Activated T-helper 17 cell treated with anti-CD3 and anti-CD28 coated beads, Interleukin-2, amount 50 U/mL, for 72 hours (primary cell): ENCODE data around the gene SH3BP2. TPM values are rescaled to one million over a fixed set of nuclear protein-coding genes. Genes with fewer than 3 reads are reported as not detected.
A peak's percentile ranks its signal among the peaks of the same experiment; 100 is the strongest.

ENCODE experiments used
- ATAC-seq: fragments of 150-1000 bp; cut with Tn5 transposase; replicated peaks from 2 replicates; pipeline ENCODE4 v1.10.0; 2021; ENCODE audit warnings: mild to moderate bottlenecking, moderate library complexity
- H3K27ac Mint-ChIP-seq: one replicate; pipeline ENCODE4 v1.8.0; 2022; ENCODE audit warnings: mixed read lengths
- H3K27me3 Mint-ChIP-seq: one replicate; pipeline ENCODE4 v1.8.0; 2022; ENCODE audit warnings: mixed read lengths
- H3K36me3 Mint-ChIP-seq: one replicate; pipeline ENCODE4 v1.8.0; 2022; ENCODE audit warnings: low read depth, mild to moderate bottlenecking, mixed read lengths
- H3K4me1 Mint-ChIP-seq: one replicate; pipeline ENCODE4 v1.8.0; 2022; ENCODE audit warnings: mixed read lengths
- H3K4me3 Mint-ChIP-seq: one replicate; pipeline ENCODE4 v1.8.0; 2022; ENCODE audit warnings: mild to moderate bottlenecking, mixed read lengths
- H3K9me3 Mint-ChIP-seq: one replicate; pipeline ENCODE4 v1.8.0; 2022; ENCODE audit warnings: mixed read lengths
- total RNA-seq, 2 donors: library from RNA; stranded (reverse); gene quantifications; one replicate each; pipeline ENCODE4 v1.2.3, GENCODE V29; 2022

SH3BP2 gene
- total RNA-seq, 2 donors from 2014 or later = 83.5 to 122 TPM

DNA sequence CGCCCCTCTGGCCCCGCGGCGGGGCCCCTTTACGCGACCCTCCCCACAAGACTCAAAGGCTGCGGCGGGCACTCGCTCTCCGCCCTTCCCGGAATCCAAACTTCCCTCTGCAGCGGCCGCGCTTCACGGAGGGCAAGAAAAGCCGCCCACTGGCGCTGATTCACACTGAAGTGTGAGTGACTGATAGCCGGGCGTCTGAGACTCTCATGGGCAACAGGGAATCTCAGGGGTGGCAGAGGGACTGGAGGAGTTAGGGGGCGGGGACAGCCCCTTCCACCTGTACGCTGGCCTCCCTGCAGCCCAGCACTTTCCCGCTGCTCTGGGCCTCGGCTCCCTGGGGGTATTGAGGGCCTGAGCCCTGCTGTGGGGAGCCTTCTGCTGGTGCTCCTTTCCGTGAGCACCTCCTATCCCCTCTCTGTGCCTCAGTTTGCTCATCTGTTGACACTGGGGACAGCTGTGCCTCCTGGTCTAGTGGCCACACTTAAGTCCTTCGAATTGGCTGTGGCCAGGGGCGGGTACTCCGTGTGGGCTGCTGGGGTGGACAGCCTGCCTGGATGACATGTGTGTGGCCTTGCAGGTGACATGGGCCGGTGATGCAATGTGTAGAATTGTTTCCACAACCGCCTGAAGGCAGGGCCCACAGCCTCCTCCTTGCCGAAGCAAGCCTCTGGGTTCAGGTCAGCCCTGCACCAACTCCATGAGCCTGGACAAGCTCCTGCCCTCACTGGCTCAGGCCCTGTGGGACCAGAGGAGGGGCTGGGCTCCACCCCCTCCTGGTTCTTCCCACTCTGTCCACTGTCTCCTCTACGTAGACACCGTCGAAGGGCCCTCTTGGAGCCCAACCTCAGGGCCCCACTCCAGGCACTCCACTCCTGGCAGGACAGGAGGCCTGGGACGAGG is 951 bp downstream of the SH3BP2 start:
- Mint-ChIP-seq H3K27me3 (no peaks in the 10 kb centered on the region), H3K36me3 (peaks cover 36% of the 10 kb centered on the region), H3K4me3 (peak overlapping the region; percentile 81), H3K4me1 (peaks cover 16% of the 10 kb centered on the region), H3K27ac (peak overlapping the region; percentile 89), H3K9me3 (no peaks in the 10 kb centered on the region)
- ATAC-seq = peak; percentile 68

DNA sequence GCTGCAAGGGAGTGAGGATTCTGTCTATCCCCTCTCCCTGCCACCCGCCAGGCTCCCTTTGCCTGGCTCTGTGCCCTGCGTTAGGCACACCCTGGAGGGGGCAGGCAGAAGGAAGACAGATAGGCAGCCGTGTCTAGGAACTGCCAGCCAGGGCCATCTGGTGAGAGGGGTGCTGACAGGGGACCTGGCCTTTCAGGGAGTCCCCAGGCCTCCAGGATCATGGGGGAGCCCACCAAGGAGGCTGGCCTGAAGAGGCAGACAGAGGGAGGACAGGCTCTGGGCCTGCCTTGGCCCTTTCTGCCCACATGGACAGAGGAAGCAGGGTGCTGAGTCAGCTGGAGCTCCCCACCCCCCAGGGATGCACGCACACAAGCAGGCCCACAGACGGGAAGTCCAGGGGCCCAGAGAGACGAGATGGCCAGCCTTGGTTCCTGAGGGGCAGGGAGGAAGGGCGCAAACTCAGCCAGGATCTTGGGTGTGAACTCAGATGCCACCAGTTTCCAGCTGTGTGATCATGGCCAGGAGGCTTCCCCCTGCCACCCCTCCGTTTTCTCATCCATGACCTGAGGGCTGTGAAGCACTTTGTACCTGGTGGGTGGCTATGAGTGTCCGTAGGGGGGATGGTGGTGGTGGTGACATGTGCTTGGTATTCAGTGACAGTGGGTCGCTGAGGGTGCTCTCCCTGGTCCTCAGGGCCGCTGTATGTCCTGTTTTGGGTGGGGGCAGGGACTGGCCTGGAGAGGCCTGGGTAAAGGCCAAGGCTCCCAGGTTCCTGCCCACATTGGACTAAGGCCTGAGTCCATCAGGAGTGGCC is 1.8 kb downstream of the SH3BP2 start:
- Mint-ChIP-seq H3K4me1 (peaks cover 14% of the 10 kb centered on the region), H3K9me3 (no peaks in the 10 kb centered on the region), H3K36me3 (peaks cover 42% of the 10 kb centered on the region), H3K27ac (peak overlapping the region; percentile 89), H3K27me3 (no peaks in the 10 kb centered on the region), H3K4me3 (peak overlapping the region; percentile 81)
- ATAC-seq = no peak

GRCh38 chr4:2795300-2795892 is 2.5 kb downstream of the SH3BP2 start:
- Mint-ChIP-seq H3K36me3 (peaks cover 42% of the 10 kb centered on the region), H3K27ac (peak overlapping the region; percentile 89), H3K4me1 (peaks cover 14% of the 10 kb centered on the region), H3K9me3 (no peaks in the 10 kb centered on the region), H3K4me3 (peak overlapping the region; percentile 81), H3K27me3 (no peaks in the 10 kb centered on the region)
- ATAC-seq = no peak

- Mint-ChIP-seq H3K27me3 (no peaks in the 10 kb centered on the region), H3K9me3 (no peaks in the 10 kb centered on the region), H3K4me3 (peak overlapping the region; percentile 26), H3K4me1 (peaks cover 14% of the 10 kb centered on the region), H3K27ac (peak overlapping the region; percentile 12), H3K36me3 (peaks cover 42% of the 10 kb centered on the region)
- no peak for ATAC-seq
These were observed 3.3 kb downstream of the SH3BP2 start for GRCh38 chr4:2795893-2796848.

DNA sequence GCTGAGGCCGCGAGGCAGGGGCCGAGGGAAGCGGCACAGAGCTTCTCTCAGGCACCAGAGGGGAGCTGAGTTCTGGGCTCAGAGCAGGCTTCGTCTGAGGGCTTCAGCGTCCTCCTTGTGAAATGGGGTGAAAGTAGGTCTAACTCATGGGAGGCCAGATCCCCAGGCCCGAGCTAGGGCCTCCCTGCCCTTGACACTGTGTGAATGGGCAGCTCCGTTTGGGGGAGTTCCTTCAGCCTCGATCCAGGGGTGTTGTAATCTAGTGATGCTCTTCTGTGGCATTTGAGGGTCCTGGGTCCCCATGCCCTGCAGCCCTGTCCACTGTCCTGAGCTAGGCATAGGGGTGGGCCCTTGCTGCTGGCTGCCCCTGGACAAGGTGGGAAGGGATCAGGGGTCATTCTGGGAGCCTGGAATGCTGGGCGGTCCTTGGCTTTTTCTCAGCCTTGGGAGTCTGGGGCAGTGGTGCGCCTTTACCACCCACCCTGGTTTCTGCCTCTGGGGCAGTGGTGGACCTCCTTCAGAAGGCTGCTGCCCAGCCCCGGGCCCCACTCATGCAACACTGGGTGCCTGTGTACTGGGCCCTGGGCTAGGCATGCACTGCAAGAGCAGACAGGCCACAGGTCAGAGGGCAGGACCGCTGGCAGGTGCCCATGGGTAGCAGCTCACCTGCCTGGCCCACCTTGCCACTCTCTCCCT is 4.1 kb downstream of the SH3BP2 start:
- Mint-ChIP-seq H3K27me3 (no peaks in the 10 kb centered on the region), H3K27ac (peak overlapping the region; percentile 90), H3K4me1 (peaks cover 18% of the 10 kb centered on the region), H3K36me3 (peaks cover 42% of the 10 kb centered on the region), H3K4me3 (peak overlapping the region; percentile 89), H3K9me3 (no peaks in the 10 kb centered on the region)
- no peak for ATAC-seq

DNA sequence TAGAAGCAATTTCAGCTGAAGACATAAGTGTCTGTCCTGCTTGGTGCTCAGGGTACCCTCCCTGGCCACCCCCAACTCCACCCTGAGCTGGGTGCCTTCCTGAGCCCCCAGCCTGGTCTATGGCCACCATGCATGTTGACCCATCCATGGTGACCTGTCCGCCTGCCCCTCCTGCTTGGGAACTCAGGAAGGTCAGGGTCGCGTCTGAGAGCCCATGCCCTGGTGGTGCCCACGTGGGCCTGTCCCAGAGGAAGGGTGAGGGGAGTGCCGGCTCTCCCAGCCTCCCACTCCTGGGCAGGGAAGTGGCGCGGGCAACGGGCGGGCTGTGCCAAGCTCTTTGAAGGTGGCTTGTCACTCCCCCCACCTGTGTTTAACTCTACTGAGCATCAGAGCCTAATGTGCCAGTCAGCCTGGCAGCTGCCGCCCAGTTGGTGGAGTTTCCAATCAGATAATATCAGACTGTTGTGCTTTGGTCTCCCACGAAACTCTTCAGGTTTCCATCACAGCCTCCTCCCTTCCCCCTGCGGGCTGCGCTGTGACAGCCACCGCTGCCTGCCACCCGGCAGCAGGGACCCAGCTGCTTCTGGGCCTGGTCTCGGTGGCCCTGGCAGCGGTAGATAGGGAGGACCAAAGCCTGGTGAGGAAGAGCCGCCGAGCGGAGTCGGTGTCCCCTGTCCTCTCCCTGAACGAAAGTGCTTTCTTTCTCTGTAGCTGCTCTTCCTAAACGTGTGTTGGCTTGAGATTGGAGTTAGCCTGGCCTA is 4.8 kb downstream of the SH3BP2 start:
- peaks cover 42% of the 10 kb centered on the region for H3K36me3 Mint-ChIP-seq
- peak; percentile 52 for ATAC-seq
- H3K27me3 Mint-ChIP-seq = no peaks in the 10 kb centered on the region
- H3K27ac Mint-ChIP-seq = peak overlapping the region; percentile 90
- H3K9me3 Mint-ChIP-seq = no peaks in the 10 kb centered on the region
- H3K4me3 Mint-ChIP-seq = peak overlapping the region; percentile 89
- peaks cover 18% of the 10 kb centered on the region for H3K4me1 Mint-ChIP-seq

- H3K27ac Mint-ChIP-seq = peak overlapping the region; percentile 90
- peak; percentile 75 for ATAC-seq
These were observed 5.7 kb downstream of the SH3BP2 start for GRCh38 chr4:2798399-2799223.

GRCh38 chr4:2799224-2799911 is 6.5 kb downstream of the SH3BP2 start:
- Mint-ChIP-seq H3K4me1 (peaks cover 18% of the 10 kb centered on the region), H3K27me3 (no peaks in the 10 kb centered on the region), H3K9me3 (no peaks in the 10 kb centered on the region), H3K27ac (peak overlapping the region; percentile 80), H3K36me3 (peaks cover 33% of the 10 kb centered on the region), H3K4me3 (peak overlapping the region; percentile 89)
- no peak for ATAC-seq

More at GRCh38 chr4:2798399-2799223, 5.7 kb downstream of the SH3BP2 start:
- no peaks in the 10 kb centered on the region for H3K9me3 Mint-ChIP-seq
- H3K27me3 Mint-ChIP-seq = no peaks in the 10 kb centered on the region
- H3K4me1 Mint-ChIP-seq = peaks cover 18% of the 10 kb centered on the region
- H3K36me3 Mint-ChIP-seq = peaks cover 41% of the 10 kb centered on the region
- peak overlapping the region; percentile 89 for H3K4me3 Mint-ChIP-seq

GRCh38 chr4:2799971-2800690 is 7.2 kb downstream of the SH3BP2 start:
- no peaks in the 10 kb centered on the region for H3K9me3 Mint-ChIP-seq
- H3K4me3 Mint-ChIP-seq = peak overlapping the region; percentile 89
- H3K27ac Mint-ChIP-seq = no peak overlapping the region
- peaks cover 18% of the 10 kb centered on the region for H3K4me1 Mint-ChIP-seq
- H3K27me3 Mint-ChIP-seq = no peaks in the 10 kb centered on the region
- no peak for ATAC-seq
- peaks cover 25% of the 10 kb centered on the region for H3K36me3 Mint-ChIP-seq

DNA sequence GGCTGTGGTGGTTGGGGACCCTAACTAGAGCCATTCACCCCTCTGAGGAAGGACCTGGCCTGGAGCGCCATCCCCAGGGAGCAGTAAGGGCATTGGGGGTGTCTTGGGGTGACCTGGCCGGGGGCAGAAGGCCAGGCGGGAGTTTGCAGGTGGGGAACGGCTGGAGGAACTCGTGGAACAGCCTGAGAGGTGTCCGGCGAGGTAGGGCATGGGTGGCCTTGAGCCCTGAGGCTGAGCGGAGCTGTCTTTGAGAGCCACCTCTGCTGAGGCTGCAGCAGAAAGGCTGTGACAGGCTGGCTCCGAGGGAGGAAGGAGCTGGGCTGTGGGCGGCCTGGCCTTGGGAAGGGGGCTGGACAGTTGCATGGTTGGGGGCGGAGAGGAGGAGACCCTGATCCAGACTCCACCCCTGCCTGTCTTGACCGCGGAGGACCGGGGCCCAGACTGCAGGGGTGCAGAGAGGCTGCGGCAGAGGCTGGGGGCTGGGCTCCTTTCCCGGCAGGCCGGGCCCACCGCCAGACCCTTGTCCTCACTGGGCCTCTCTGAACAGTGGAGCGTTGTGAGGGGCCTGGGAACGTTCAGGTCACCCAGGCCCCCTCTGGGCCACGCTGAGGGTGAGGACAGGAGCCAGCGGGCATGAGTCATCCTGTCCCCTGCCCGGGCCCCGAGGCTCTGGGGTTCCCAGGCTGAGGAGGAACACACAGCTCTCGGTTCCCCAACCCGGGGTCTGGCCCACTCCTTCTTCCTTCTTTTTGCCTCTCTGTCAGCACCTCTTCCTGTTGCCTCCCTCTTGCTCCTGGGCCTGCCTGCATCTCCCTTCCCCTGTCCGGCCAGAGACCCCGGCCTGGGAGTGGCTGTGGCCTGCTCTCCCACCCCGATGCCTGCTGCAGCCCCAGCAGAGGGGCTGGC is 8.1 kb downstream of the SH3BP2 start:
- Mint-ChIP-seq H3K4me1 (peaks cover 18% of the 10 kb centered on the region), H3K27me3 (no peaks in the 10 kb centered on the region), H3K36me3 (peaks cover 23% of the 10 kb centered on the region), H3K4me3 (peak overlapping the region; percentile 89), H3K27ac (peak overlapping the region; percentile 50), H3K9me3 (no peaks in the 10 kb centered on the region)
- ATAC-seq = peak; percentile 41
